DMS 273 (cell line): Measurements from ENCODE around the gene PDCD10.

Experiments used
- DNase-seq: peaks from one replicate; lab custom pipeline; 2025; ENCODE audit not compliant: unreplicated experiment; lab: John Stamatoyannopoulos, UW

Gene PDCD10

DNA sequence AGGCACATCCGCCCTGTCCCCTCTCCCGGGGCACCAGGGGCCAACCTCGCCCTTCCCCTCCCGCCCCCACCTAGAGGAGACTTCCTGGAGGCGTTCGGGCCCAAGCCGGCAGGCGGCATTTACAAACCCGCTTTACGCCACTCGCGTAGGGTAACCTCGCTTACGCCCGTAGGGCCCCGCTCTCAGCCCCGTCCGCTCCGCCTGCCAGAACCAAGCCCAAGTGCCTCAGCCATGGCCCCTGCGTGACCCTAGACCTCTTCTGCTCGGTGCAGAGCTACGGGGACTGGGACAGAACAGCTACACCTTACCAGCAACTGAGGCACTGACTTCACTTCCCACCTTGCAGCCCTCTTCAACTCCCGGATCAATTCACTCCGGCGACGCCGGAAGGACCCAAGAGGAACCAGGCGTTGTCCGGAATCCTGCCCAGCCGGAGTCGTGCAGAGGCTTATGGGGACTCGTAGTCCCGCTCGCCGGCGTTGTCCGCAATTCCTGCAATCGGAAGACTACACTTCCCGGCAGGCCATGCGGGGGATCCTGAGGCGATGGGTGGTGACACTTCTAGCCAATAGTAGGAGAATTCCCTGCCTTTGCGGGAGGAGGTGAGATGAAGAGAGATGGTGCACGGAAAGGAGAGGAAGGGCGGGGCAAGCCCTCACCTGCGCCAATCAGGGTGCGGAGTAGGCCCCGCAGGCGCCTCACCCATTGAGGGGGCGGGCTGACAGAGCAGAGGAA is at the start of gene PDCD10:
PDCD10 (minus strand) TSS at position 395 of the 735 bp plus-strand sequence. CDS start 14,735 bp downstream, outside the sequence.
- DNase-seq, result peak; percentile 100

DNA sequence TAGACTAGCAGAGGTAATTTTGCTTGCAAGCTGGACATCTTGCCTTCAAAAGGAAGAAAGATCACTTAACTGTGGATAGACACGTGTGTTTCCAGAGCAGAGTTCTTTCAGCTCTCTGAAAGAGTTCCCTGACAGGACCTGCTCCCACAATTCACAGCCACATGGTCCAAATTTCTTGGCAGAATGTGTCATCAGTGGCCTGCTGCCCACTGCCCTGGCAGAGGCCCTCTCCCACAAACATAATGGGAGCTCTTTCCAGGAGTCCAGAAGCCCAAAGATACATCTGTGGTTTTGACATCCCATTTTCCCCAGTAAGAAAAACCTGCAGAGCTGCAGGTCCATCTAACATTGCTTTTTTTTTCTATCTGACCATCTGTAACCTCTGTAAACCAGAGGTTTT is 49.1 kb upstream of the PDCD10 start:
- peak; percentile 26 for DNase-seq

DNA sequence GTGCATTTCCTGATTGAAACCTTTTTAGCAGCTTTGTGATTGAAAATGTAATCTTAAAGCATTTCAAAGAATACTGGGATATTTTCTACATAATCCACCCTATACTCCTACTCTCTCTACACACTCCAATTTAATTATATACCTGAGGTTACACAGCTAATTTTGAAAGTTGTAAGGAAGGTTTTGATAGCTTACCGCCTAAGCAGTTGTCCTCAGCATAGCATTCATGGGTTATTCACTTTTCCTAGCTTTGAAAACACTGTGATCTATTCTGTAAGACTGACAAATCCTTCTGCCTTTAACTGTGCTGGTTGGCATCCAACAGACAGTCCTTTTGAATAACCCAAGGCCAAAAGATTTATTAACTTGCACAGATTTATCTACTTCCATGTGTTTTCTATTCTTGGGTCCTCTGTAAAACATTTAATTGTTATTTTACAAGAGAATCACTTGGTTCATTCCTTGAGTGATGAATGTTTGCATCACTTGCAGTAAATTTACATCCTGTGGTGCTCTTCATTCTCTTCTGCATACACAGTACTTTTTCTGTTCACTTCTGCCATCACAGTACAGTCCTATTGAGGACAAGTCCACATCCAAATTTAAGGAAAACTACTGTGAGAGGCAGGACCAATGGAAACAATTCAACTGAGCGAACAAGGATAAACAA is 45.7 kb upstream of the PDCD10 start:
- DNase-seq, result no peak

DNA sequence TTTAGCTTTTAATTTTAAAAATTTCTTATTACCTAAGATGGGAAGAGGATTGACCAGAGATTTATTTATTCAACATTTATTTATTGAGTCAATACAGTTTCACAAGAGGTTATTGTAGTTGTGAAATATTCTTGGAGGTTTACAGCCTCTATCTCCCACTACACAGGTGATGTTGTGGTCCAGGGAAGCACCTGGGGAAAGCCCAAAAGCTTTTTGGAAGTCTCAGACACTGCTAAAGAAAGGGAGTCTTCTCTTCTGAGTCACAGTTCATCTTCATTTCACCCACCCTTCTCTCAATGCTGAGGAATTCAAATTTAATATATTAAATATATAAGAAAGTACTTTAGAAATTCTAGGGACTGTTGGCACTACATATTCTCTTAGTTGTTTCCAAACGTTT is 42.7 kb upstream of the PDCD10 start:
- no peak for DNase-seq

DNA sequence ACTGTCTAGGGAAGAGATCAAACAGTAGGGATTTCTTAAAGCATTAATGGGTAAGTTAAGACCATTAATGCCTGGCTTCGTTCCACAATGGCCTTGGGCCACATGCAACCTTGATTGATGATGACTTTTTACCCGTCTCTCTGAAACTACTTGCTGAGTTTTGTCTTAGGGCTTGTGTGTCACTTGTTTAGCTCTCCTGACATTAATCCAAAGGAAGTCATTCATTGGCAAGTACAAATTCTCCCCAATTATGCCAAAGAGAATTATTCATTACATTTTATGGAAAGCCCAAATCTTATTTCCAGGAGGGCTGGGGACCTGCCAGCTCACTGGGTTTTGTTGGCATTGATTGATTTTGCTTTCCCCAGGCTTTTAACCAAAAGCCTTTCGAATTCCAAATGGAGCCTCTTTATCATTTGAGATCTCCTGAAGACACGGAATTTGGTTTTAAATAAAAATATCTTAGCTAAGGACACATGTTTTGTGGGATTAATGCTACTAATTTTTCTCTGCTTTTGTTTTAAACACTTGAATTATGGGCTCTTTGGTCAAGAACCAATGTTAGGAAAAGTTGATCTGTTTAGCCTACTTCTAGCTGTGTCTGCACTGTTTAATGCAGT is 41.5 kb upstream of the PDCD10 start:
- DNase-seq, result peak; percentile 9

DNA sequence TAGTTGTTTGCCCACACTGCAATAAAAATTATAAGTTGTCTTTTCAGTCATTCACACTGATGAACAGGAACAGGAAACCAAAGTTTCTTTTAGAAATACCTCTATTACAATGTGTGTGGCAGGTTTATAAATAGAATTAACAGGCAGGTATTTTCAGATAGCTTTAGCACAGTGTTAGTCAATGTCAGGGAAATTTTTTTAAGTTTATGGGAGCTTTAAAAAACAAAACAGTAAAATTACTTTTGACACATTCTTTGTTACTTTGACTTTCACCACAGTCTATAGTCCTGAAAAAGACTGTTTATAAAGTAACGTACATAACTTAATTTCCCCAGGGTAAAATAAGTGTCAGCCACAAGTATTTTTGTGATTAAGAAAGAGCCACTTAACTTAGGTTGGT is 38.9 kb upstream of the PDCD10 start:
- DNase-seq, result no peak

DNA sequence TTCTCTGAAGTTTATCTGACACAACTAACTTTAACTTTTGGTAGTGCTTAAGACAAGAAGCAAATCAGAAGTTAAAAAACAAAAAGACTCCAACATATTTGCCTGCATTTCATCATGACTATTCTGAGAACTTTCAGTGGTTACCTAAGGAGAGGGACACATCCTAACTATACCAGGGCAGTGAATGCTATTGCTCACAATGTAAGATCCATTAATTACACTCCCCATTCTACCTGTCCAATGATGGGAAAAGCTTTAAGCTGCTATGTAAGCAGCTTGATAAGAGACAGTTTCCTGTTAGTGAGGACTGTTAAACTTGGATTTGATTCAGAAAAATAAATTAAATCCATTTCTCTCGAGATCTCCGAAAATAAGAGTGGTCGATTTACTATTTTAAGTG is 38.3 kb upstream of the PDCD10 start:
- DNase-seq, result no peak

DNA sequence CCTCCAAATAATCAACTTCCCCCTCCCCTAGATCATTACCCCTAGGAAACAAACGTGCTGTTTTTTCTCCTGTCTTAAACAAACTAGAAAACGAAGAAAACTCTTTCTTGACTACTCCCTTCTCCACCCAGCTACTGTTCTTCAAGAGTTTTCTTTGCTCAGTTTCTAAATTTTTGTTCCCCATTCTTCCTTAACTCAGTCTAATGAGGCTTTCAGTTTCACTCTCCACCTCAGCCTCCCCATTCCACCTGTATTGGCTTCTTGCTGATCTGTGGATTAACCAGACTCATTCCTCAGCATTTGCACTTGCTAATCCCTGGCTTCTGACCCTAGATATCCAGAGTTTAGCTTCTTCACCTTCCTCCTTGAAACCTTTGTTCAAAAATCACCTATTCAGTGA is 27.6 kb upstream of the PDCD10 start:
- DNase-seq, result no peak

DNA sequence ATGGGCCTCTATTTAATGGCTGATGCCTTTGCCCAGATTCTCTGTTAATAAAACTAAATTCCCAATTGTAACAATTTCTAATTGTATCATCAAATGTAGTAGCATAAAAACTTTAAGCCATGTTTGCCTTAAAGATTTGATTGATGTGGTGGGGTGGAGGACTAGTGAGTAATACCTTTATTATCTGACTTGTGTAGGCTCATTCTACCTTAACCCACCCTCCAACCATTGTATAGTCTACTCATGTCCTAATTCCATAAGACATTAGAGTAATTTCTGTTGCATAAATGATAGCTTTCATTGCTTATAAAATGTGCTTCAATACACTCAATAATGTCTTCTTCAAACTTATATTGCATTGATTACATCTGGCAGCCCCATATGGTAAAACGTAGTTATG is 26.6 kb upstream of the PDCD10 start:
- no peak for DNase-seq

DNA sequence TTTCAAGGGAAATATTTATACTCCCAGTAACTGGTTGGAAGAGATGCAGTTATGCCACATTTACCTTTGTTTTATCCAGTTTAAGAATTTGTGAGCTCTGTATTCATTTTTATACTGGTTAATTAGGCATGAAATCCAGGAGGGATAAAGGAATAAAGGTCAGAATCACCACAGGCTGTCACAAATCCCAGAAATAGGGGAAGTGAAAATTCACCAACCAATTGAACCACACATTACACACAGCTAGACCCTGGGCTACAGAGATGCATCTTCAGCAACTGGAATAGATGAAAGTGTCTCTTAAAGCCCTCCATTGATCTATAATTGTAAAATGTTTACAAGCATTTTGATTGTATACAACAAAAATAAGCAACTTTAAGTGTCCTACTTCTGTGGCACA is 19.4 kb upstream of the PDCD10 start:
- DNase-seq, result no peak

DNA sequence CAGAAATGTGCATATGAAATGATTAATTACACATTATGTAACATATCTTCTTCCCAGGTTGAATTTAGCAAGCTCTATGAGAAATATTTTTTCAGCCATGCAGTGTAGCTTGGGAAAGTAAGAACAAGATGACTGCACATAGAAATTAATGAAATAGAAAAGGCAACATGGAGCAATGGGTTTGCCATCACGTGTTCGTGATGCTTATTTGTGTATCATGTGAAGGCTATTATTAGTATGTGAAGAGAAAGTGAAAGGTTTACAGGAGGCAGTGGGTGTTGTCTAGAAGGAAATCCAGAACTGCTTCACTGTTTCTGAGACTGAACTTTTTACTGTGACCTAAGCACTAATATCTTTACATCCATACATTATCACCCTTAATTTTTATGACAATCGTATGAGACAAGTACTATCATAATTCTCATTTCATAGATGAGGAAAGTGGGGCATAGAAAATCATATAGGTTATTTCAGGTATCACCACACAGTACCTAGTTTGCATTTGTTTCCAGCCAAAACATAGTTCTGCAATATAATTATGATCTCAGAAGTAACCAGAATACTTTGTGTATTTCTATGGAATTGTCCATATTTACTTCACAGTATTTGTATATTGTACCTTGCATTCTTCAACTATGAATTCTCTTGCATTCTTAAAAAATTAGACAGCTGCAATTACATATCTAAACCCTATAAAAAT is 15.7 kb upstream of the PDCD10 start:
- no peak for DNase-seq

DNA sequence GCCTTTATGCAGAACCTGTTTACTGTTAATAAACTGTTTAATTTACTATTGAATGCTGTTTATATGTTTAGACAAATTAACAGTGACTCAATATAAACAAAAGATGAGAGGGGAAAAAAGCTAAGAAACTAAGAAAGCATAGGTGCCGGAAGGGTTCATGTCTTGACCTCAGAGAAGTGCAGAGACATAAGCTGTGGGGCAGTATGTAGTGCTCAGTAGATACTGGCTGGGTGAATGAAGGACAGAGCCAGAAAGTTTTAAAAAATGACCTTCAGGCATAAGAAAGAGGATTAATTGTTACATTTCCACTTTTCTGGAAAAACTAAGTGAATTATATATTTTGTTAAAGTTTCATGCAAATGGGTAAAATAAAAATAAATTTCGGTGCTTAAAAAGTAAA is 15.0 kb upstream of the PDCD10 start:
- DNase-seq, result no peak

DNA sequence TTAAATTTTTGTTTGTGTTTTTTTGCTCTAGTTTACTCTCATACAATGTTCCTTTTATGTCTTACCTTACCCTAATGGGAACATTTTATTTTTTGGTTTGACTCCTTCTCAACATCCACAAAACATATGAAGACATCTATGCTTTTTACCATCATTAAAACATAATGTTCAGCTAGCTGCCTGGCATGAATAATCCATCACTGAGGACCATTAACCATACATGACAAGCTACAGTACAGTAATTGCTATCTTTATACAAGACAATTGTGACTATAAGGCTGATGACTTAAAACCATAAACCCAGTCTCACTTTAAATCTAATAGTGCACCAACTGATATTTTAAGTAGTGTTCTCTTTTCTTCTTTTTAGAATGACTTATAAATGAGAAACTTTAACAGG is 14.5 kb upstream of the PDCD10 start:
- no peak for DNase-seq

DNA sequence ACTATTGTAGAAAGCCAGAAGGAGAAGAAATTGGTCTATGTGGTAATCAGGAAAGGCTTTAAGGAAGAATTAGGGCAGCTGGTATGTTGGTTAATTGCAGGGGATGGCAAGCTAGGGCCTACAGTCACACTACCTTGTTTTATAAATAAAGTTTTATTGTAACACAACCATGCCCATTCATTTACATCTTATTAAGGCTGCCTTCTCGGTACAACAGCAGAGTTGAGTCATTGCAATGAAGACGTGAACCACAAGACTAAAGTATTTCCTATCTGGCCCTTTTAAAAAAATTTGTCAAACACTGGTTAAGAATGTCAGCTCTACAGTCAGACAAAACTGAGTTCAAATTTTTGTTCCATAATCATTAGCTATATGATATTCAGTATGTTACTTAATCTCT is 9.1 kb upstream of the PDCD10 start:
- no peak for DNase-seq

DNA sequence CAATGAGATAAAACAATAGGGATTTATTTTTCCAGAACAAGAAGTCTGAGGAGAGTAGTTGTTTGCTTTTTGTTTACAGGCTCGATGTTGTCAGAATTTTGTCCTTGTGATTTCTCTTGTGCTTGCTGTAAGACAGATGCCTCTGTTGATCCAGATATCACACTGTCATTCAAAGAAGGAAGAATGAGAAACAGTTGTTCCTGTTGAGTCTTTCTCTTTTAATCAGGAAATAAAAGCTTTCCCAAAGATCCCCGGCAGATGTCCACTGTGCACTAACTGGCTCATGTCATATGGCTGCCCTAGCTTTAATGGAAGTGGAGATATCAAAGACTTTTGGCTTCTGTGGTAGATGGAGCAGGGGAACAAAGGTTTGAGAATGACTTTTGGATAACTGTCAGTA is 7.6 kb upstream of the PDCD10 start:
- no peak for DNase-seq

DNA sequence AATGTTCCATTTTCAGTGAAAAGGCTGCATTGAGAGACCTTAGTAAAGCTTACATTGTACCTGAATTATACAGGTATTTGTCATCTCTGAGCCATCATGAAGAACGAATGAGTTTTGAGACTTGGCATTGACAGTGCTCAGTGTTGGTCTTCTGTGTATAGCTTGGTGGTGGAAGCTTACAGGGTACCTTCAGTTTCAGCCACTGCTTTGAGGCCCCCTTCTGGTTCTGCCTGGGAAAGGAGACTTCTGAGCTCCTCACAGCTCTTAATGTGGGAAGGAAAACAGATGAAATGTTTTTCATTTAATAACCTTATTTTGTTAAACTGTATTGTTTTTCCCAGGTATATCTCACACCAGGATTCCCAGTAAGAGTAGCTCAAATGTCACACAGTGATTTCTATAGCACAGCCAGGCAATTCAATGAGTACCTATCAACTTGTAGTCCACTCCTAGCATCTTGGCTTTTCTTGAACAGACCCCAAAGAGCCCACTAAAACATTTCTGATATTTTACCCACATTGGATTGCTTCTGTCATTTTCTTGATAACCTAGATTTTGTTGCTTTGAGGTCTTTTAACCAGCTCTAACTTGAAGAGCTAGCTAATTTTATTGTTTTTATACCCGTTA is 6.4 kb upstream of the PDCD10 start:
- peak; percentile 71 for DNase-seq

DNA sequence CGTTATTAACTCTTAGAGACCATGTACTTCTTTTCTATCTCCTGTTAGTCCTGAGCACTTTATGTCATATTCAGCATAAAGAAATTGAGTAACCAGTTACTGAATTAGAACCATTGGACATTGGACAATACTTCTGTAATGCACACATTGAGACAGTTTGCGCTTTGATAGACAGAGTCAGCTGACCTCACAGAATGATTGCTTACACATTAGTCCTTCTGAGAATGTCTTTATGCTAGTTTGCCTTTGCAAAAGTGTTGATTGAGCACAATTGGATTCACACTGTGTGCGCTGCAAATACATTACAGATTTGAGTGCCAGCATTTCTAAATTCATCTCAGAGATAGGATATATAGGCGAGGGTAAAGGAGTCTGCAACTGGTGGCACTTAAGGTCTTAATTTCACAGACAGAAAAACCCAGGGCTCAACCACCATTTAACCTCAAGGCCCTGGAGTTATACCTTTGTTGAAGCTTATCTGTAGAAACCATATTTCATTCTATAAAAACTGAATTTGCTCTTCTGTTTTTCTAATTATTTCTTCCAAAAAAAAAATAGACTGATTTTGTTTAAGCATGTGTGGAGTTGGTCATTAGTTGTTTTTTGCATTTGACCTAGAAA is 4.6 kb upstream of the PDCD10 start:
- no peak for DNase-seq

DNA sequence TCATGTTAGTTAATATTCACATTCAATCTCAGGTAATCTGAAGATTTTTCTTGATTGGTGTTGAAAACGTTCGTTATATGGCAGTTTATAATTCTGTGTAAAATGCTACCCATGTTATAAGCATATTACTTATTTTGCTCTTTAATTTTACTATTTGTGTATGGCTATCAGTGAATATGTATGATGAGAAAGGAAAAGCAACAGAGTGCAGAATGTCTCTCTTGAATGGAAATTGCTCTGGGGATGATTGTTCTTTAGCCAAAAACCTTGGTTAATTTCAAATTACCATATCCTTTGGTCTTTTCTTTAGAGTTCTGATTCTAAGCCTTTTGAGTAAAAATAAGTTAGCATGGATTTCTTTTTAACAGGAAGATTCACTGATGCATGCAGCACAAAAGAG is 3.3 kb upstream of the PDCD10 start:
- no peak for DNase-seq

DNA sequence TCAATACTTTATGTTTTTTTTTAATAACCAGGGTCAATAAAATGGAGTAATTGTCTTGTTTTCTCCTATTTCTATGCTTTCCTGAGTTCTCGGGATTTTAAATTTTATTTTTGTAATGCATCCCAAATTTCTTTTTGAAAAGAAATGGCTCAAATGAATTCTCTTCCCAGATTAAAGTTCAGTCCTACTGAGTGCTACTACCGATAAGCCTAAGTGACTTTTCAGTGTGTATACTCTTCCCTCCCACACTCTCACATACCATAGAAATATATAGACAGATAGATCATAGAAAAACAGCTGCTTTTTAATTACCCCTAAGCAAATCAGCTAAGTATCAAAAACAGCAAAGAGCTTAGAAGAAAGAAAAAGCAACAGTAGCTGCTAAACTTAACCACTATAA is 2.3 kb upstream of the PDCD10 start:
- no peak for DNase-seq

DNA sequence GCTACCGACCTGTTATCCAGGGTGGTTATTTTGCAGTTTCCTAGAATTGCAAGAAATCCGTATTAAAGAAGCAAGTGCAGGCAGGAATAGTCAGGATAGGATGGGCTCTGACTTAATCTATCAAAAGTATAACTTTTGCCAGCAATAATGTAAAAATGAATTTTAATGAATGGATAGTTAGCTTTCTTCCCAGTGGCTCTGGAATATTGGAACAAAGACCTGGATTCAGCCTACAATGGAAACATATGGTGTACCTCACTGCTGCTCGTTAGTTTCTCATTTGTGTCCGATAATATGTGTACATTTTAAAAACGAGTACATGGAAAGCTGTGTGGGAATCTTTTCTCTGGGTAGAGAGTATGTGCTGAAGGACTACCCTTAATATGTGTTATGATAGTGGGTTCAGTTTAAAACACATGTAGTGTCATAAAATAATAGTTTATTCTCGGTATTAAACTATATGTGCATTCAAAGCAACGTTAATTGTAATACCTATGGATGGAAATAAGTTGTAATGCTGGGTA is 1.6 kb upstream of the PDCD10 start:
- DNase-seq, result peak; percentile 37
